GM21423 (cell line): Measurements from ENCODE around the gene TUBGCP3.

Experiments
- ATAC-seq: cut with Tn5 transposase; IDR thresholded peaks from one replicate; pipeline ENCODE4 v1.9.1; 2021; ENCODE audit warnings: mild to moderate bottlenecking, moderate library complexity; ENCODE audit not compliant: unreplicated experiment

The TUBGCP3 gene

GRCh38 chr13:112455476-112456059, 132.4 kb downstream of the TUBGCP3 start:
- no peak for ATAC-seq

- ATAC-seq: no peak
These were observed 133.2 kb downstream of the TUBGCP3 start for GRCh38 chr13:112454648-112455334.

GRCh38 chr13:112453874-112454647, 133.9 kb downstream of the TUBGCP3 start:
- no peak for ATAC-seq

- no peak for ATAC-seq
These were observed 134.6 kb downstream of the TUBGCP3 start for GRCh38 chr13:112453207-112453829.

- no peak for ATAC-seq
These were observed 135.4 kb downstream of the TUBGCP3 start for GRCh38 chr13:112452380-112453206.

- no peak for ATAC-seq
These were observed 136.2 kb downstream of the TUBGCP3 start for GRCh38 chr13:112451512-112452379.

GRCh38 chr13:112450904-112451240, 137.1 kb downstream of the TUBGCP3 start:
- no peak for ATAC-seq

GRCh38 chr13:112450118-112450903, 137.6 kb downstream of the TUBGCP3 start:
- ATAC-seq: no peak

GRCh38 chr13:112449545-112449930, 138.4 kb downstream of the TUBGCP3 start:
- no peak for ATAC-seq

- ATAC-seq: no peak
These were observed 139.1 kb downstream of the TUBGCP3 start for GRCh38 chr13:112448621-112449544.

- ATAC-seq: no peak
These were observed 140.0 kb downstream of the TUBGCP3 start for GRCh38 chr13:112447761-112448603.

- ATAC-seq: no peak
These were observed 140.6 kb downstream of the TUBGCP3 start for GRCh38 chr13:112447306-112447705.

- no peak for ATAC-seq
These were observed 141.1 kb downstream of the TUBGCP3 start for GRCh38 chr13:112446867-112447266.

- ATAC-seq: no peak
These were observed 141.5 kb downstream of the TUBGCP3 start for GRCh38 chr13:112446347-112446861.

GRCh38 chr13:112445411-112446271, 142.3 kb downstream of the TUBGCP3 start:
- no peak for ATAC-seq
